A549 treated with GW870086 at 1 μM for 4 hours (cell line): ENCODE results near the gene DLL1. TPM values are rescaled to one million over a fixed set of nuclear protein-coding genes. Genes with fewer than 3 reads are reported as not detected.

Source experiments
- total RNA-seq: library from RNA; stranded (reverse); fragments of 200-300 nt; extraction: Qiagen RNA extraction; gene quantifications from 5 replicates; pipeline ENCODE4 v1.2.3, GENCODE V29; 2022; ENCODE audit warnings: low read depth

The DLL1 gene, protein sequence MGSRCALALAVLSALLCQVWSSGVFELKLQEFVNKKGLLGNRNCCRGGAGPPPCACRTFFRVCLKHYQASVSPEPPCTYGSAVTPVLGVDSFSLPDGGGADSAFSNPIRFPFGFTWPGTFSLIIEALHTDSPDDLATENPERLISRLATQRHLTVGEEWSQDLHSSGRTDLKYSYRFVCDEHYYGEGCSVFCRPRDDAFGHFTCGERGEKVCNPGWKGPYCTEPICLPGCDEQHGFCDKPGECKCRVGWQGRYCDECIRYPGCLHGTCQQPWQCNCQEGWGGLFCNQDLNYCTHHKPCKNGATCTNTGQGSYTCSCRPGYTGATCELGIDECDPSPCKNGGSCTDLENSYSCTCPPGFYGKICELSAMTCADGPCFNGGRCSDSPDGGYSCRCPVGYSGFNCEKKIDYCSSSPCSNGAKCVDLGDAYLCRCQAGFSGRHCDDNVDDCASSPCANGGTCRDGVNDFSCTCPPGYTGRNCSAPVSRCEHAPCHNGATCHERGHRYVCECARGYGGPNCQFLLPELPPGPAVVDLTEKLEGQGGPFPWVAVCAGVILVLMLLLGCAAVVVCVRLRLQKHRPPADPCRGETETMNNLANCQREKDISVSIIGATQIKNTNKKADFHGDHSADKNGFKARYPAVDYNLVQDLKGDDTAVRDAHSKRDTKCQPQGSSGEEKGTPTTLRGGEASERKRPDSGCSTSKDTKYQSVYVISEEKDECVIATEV
- total RNA-seq, result 0.21 to 0.45 TPM (median 0.28 TPM) in 5 replicates

GRCh38 chr6:170290296-170291128 lies at the start of gene DLL1:
Gene DLL1 (minus strand): TSS chr6:170291078. CDS start chr6:170290139, 939 bp downstream.

GRCh38 chr6:170306324-170307079 lies 15.6 kb upstream of the DLL1 start, which contains the start of gene FAM120B:
Gene FAM120B (plus strand): TSS chr6:170306758. CDS start chr6:170317391, 10,633 bp downstream.

Other genes starting within 250 kb of the DLL1 start
- 8.8 to 11.0 TPM (median 10.1 TPM) in 5 replicates for gene FAM120B, start 15.7 kb upstream of the DLL1 start, total RNA-seq